ENCODE data around the gene RAB20.
"Not testable (repeated sequence)": the region's sequence is repeated elsewhere in the genome, so short reads cannot be mapped to it uniquely, and the experiment has no call there.

Gene RAB20

DNA sequence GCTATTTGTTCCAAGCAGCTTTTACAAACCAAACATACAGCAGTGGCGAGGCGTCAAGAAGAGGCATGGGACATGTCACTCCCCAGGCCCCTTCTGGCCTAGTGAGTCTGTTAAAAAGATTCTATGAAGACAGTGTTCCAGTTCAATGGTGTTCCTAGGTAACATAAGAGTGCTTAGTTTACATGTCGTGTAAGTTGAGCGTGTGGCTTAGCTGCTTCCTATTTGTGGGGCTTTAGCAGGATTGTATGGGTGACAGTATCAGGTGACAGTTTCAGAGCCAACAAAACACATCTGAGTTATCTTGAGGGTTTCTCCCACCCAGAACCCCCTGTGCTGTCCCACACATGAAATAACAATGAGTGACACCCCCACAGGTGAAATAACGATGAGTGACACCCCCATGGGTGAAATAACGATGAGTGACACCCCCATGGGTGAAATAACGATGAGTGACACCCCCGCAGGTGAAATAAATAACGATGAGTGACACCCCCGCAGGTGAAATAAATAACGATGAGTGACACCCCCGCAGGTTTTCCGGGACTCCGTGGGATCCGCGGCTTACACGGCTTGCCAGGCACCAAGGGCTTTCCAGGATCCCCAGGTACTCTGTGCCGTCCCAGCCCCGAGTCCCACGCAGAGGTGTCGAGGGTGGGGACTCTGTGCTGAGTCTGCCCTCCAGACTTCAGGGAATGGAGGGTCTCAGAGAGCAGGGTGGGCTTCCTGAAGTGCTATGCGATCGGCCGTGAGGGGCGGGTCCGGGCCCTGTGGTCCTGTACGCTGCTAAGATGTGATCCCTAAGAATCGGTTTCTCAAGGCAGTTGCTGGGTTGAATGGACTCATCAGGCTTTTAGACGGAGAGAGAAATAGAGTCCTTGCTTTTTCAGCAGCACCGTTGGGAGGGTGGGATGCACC, 68.6 kb downstream of the RAB20 start:
- DNase-seq, result no peak

DNA sequence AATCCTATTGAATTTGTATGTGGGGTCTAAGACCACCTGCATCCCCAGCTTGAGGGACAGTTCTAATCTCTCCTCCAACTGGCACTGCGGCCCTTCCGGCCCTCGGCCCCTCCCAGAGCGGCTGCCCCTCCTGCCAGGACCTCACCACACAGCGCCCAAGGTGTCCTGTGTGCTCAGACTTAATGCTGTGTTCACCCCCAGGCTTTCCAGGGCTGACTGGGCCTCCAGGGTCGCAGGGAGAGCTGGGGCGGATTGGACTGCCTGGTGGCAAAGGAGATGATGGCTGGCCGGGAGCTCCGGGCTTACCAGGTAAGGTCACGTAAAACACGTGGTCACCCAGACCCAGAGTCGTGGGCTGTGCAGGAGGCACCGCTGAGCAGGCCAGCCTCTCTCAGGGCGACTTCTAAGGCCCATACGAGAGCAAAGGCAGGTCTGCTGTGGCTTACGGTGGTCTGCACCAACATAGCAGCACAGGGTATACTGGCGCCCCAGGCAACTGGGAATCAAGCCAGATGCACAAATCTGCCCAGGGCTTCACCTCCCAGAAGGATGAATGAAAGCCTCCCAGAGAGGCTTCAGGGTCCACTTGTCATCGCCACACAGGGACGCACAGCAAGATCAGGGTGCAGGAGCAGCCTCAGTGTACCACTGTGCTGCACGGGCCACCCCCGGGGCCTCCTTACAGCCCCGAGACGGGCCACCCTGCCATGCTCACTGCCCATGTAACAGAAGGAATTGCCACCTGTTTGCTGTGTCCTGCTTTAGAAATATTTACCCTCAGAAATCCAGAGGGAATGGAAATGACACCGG, 69.4 kb downstream of the RAB20 start:
- no peak for DNase-seq

DNA sequence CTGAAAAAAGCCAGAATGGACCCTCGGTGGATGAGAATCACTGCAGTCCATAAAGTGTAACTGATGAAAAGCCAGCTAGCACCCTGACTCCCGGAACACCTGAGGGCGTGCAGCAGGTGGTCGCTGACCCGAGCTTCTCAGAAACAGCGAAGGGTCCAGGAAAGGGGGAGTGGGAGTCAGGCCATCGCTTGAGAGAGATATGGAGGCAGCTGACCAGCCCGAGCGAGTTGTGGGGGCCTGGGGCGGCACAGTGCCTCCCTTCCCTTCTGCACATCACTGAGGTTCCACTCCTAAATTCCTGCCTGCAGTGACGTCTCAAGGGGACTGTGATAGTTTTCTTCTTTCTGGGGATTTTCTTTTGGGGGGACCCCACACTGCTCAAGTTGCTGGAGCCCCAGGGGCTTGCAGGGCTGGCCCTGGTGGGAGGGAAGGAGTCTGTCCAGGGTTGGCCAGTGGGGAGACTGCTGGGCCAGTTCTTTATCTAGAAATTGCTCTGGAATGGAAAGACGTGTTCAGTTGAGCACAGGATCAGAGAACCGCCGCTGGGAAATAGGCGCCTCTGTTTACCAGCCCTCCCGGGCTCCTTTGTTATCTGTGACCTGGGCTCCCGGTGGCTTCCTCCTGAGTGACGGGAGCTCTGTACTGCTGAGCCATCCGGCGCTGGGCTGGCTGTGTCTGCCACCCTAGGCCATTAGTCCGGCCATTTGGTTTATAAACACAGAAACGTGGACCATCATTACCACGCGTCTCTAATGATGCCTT, 71.3 kb downstream of the RAB20 start:
- no peak for DNase-seq

GRCh38 chr13:110486880-110487279, 74.6 kb downstream of the RAB20 start:
- DNase-seq, result not testable (repeated sequence)

GRCh38 chr13:110486061-110486715, 75.3 kb downstream of the RAB20 start:
- DNase-seq, result no peak

GRCh38 chr13:110485604-110486003, 75.9 kb downstream of the RAB20 start:
- no peak for DNase-seq

- DNase-seq, result no peak
These were observed 77.1 kb downstream of the RAB20 start for GRCh38 chr13:110484290-110485048.

GRCh38 chr13:110483386-110483968, 78.0 kb downstream of the RAB20 start:
- DNase-seq, result peak in 20 of 56 donors; percentile 6 to 54 (median 26)

- no peak for DNase-seq
These were observed 81.4 kb downstream of the RAB20 start for GRCh38 chr13:110480161-110480560.

GRCh38 chr13:110479648-110480047, 81.9 kb downstream of the RAB20 start:
- DNase-seq, result no peak

- DNase-seq, result no peak
These were observed 82.3 kb downstream of the RAB20 start for GRCh38 chr13:110479215-110479545.

- no peak for DNase-seq
These were observed 82.9 kb downstream of the RAB20 start for GRCh38 chr13:110478405-110479214.

DNA sequence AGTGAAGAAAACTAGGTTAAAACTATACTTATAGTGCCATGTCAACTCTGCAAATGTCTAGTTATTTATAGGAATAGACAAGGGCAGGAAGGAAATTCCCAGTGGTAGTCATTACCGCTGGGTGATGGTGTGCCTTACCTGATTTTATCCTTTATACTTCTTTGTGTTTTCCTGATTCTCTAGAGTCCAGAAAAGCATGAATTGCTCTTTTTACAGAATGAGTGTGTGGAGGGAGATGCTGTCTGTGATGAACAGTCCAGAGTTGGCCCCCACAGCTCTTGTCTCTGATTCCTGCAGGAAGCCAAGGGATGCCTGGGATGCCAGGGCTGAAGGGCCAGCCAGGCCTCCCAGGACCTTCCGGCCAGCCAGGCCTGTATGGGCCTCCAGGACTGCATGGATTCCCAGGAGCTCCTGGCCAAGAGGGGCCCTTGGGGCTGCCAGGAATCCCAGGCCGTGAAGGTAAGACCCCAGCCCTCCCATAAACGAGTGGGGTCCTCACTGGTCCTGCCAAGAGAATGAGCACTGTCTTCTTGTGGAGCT, 83.7 kb downstream of the RAB20 start:
- no peak for DNase-seq

DNA sequence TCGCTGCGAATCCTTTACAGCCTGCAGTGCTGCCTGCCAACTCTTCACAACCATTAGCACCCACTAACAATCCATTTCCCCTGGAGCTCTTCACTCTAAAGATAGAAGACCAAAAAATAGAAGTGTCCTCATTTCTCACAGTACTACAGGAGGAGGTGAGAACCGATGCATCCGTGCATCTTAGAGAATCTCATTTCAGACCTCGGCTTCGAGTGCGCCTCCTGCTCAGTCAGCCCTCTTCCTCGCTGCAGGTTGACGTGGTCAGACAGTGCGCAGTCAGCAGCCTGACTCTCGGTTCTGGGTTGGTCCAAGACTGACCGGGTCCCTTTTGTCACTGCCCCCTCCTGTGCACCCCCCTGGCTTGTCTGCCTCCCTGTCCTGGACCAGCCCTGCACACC, 85.3 kb downstream of the RAB20 start:
- peak in 2 of 56 donors; percentile 5 to 14 for DNase-seq

DNA sequence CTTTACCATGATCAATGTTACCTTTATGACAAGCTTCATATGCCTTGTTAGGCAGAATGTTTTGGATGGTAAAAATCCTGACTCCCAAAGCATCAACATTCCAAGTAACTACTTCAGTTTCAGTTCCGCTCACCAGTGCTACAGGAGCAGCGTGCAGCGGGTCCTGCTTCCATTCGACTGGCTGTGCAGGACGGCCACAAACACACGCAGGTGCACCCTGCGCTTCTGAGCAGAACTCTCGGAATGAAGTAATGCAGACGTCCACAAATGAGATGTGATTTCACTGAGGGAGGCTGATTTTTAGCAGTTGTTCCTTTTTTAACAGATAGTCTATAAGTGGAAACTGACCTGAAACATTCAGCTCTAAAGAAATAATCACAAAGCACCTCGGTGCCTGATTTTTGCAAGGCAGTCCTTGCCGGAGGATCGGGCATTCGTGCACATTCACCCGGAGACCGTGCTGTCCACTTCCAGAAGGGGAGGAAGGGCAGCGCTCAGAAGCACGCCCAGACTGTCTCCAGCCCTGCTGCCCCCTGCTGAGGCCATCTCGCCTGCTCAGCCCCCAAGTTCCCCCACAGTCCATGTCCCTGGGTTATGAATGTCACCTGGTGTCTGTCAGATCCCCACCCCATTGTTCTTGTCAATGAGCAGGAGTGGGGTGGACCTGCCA, 85.8 kb downstream of the RAB20 start:
- DNase-seq, result no peak

DNA sequence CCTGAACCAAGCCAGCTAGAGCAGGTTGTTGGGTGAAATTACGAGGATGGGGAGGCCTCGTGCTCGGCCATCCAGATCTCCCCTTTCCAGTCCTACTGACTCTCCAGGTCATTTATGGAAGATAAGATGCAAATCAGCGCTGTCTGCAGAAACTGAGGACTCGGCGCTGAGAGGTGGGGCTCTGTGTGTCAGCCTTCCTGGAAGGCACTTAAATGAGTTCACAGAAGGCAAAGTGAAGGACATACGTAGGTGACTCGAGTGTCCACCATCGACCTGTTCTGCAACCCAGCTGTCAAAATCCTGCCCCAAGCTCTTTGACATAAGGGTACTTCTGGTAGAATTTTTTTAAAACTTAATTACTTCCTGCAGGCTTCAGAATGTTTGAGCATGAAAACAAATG, 86.4 kb downstream of the RAB20 start:
- no peak for DNase-seq

DNA sequence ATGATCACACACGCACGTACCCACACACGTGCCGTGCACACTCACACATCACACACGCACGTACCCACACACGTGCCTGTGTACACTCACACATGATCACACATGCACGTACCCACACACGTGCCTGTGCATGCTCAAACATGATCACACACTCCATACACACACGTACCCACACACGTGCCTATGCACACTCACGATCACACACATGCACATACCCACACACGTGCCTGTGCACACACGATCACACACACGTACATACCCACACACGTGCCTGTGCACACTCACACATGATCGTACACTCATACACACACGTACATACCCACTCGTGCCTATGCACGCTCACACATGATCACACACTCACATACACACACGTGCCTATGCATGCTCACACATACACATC, 86.8 kb downstream of the RAB20 start:
- no peak for DNase-seq

Data from amygdala (tissue), 56 donors.